ENCODE data around the gene HOXA5. TPM values are rescaled to one million over a fixed set of nuclear protein-coding genes. Genes with fewer than 3 reads are reported as not detected.

Gene HOXA5
- total RNA-seq, 6 experiments from 2014 or later = 0.18 to 1.5 (median 0.65) TPM

- TF ChIP-seq POLR2A (IDR thresholded peaks at IDR 0.05) = no peak
- TF ChIP-seq CTCF (IDR thresholded peaks at IDR 0.05) = no peak
- H3K4me1 ChIP-seq = peaks cover 0 to 7% (median 0%) of the 10 kb centered on the region in 4 donors
- intact Hi-C loops (cut with DNase I) = no loop called here
- WGBS (ENCODE audit: insufficient coverage, low coverage, low lambda C conversion rate, missing lambda C conversion rate) = 6% methylated on average over 8 of the region's 8 CpGs
- peaks cover 50 to 97% of the 10 kb centered on the region in 2 donors for H3K27me3 ChIP-seq
- H3K9me3 ChIP-seq = no peaks in the 10 kb centered on the region
- H3K27ac ChIP-seq = no peak overlapping the region
- peak in 1 of 3 donors; percentile 50 for DNase-seq
- no peak overlapping the region for H3K4me3 ChIP-seq
- H3K36me3 ChIP-seq = no peaks in the 10 kb centered on the region
- no peak for ATAC-seq
These were observed 27.8 kb upstream of the HOXA5 start for GRCh38 chr7:27171325-27171636.

- no peak for TF ChIP-seq CTCF (IDR thresholded peaks at IDR 0.05)
- TF ChIP-seq POLR2A (IDR thresholded peaks at IDR 0.05) = no peak
- peaks cover 55 to 97% of the 10 kb centered on the region in 2 donors for H3K27me3 ChIP-seq
- ATAC-seq = no peak
- H3K4me1 ChIP-seq = peaks cover 0 to 7% (median 0%) of the 10 kb centered on the region in 4 donors
- no peak for DNase-seq
- WGBS (ENCODE audit: insufficient coverage, low coverage, low lambda C conversion rate, missing lambda C conversion rate) = 12% methylated on average over 11 of the region's 11 CpGs
- H3K4me3 ChIP-seq = no peak overlapping the region
- intact Hi-C loops (cut with DNase I) = no loop called here
- no peak overlapping the region for H3K27ac ChIP-seq
- no peaks in the 10 kb centered on the region for H3K36me3 ChIP-seq
- H3K9me3 ChIP-seq = no peaks in the 10 kb centered on the region
These were observed 27.2 kb upstream of the HOXA5 start for GRCh38 chr7:27170426-27171324.

- DNase-seq (peak in 1 of 3 donors; percentile 52), ATAC-seq (no peak)
- peaks cover 0 to 7% (median 0%) of the 10 kb centered on the region in 4 donors for H3K4me1 ChIP-seq
- no peak overlapping the region for H3K27ac ChIP-seq
- peaks cover 54 to 97% of the 10 kb centered on the region in 2 donors for H3K27me3 ChIP-seq
- no peak for TF ChIP-seq CTCF (IDR thresholded peaks at IDR 0.05)
- TF ChIP-seq POLR2A (IDR thresholded peaks at IDR 0.05) = no peak
- H3K4me3 ChIP-seq = no peak overlapping the region
- H3K9me3 ChIP-seq = no peaks in the 10 kb centered on the region
- no peaks in the 10 kb centered on the region for H3K36me3 ChIP-seq
- intact Hi-C loops (cut with DNase I) = loop anchor here in 1 of 2 donors (10.0 kb wide), 1 partner anchor 75 kb away; the partner anchor contains the start of gene HOXA1
- WGBS (ENCODE audit: insufficient coverage, low coverage, low lambda C conversion rate, missing lambda C conversion rate) = 8% methylated on average over 8 of the region's 46 CpGs
These were observed 26.4 kb upstream of the HOXA5 start for GRCh38 chr7:27169658-27170425.

GRCh38 chr7:27168265-27168947 is 24.9 kb upstream of the HOXA5 start:
- TF ChIP-seq CTCF (IDR thresholded peaks at IDR 0.05) (no peak), POLR2A (IDR thresholded peaks at IDR 0.05) (no peak)
- no peak overlapping the region for H3K27ac ChIP-seq
- H3K27me3 ChIP-seq = peaks cover 41 to 97% of the 10 kb centered on the region in 2 donors
- peaks cover 0 to 5% (median 0%) of the 10 kb centered on the region in 4 donors for H3K4me1 ChIP-seq
- intact Hi-C loops (cut with DNase I) = loop anchor here in 1 of 2 donors (10.0 kb wide), 1 partner anchor 74 kb away; the partner anchor contains the start of gene HOXA1
- ATAC-seq (no peak), DNase-seq (peak in 1 of 3 donors; percentile 47)
- no peaks in the 10 kb centered on the region for H3K9me3 ChIP-seq
- H3K4me3 ChIP-seq = no peak overlapping the region
- H3K36me3 ChIP-seq = no peaks in the 10 kb centered on the region
- WGBS (ENCODE audit: insufficient coverage, low coverage, low lambda C conversion rate, missing lambda C conversion rate) = 5% methylated on average over 20 of the region's 25 CpGs
